Activated B cell treated with CpG ODN at 0.5 μM for 24 hours (primary cell): Measurements from ENCODE around the gene PSMB5. TPM values are rescaled to one million over a fixed set of nuclear protein-coding genes. Genes with fewer than 3 reads are reported as not detected.

ENCODE experiments used
- ATAC-seq: fragments of 200-7000 bp; cut with Tn5 transposase; one replicate; pipeline ENCODE4 v1.10.0; 2021; ENCODE audit warnings: low read depth, mild to moderate bottlenecking, moderate library complexity
- CTCF ChIA-PET: fragments of 350-600 bp; sonication (Branson Sonifier 250); formaldehyde crosslinking; loops from one replicate; lab custom pipeline; 2021; ENCODE audit warnings: antibody characterized with exemption; lab: Charles Lee
- POLR2A ChIA-PET: fragments of 350-600 bp; sonication (Branson Sonifier 250); formaldehyde crosslinking; loops from one replicate; lab custom pipeline; 2021; ENCODE audit warnings: antibody characterized with exemption; lab: Charles Lee
- DNase-seq: peaks from one replicate; pipeline ENCODE4 v3.0.0; 2022
- H3K27ac Mint-ChIP-seq: one replicate; pipeline ENCODE4 v1.8.0; 2020; ENCODE audit warnings: mixed read lengths
- H3K27me3 Mint-ChIP-seq: one replicate; pipeline ENCODE4 v1.8.0; 2021; ENCODE audit warnings: mixed read lengths
- H3K36me3 Mint-ChIP-seq: one replicate; pipeline ENCODE4 v1.8.0; 2021; ENCODE audit warnings: low read depth, mixed read lengths
- H3K4me1 Mint-ChIP-seq: one replicate; pipeline ENCODE4 v1.8.0; 2021; ENCODE audit warnings: mixed read lengths
- H3K4me3 Mint-ChIP-seq: one replicate; pipeline ENCODE4 v1.8.0; 2020; ENCODE audit warnings: mild to moderate bottlenecking, mixed read lengths
- H3K9me3 Mint-ChIP-seq: one replicate; pipeline ENCODE4 v1.8.0; 2020; ENCODE audit warnings: mixed read lengths
- CTCF ChIP-seq: fragments of 200-600 bp; IDR thresholded peaks from one replicate; pipeline ENCODE4 v1.8.0; 2022; ENCODE audit warnings: antibody characterized with exemption, mild to moderate bottlenecking
- intact Hi-C: fragments of 100-400 bp; cut with micrococcal nuclease; formaldehyde crosslinking; loops from one replicate; pipeline ENCODE4 v1.15.1; 2024
- total RNA-seq: library from RNA; stranded (reverse); gene quantifications from 2 replicates; pipeline ENCODE4 v1.2.3, GENCODE V29; 2022

PSMB5 gene
- total RNA-seq, 1 donor from 2014 or later = 53.3 TPM

GRCh38 chr14:23054000-23054811 is 19.5 kb upstream of the PSMB5 start:
- intact Hi-C loops = loop anchor here (10.0 kb wide), 1 partner anchor 739 kb away; no protein-coding TSS in a partner anchor
- no peak overlapping the region for H3K27ac Mint-ChIP-seq

GRCh38 chr14:23053426-23053825 is 18.7 kb upstream of the PSMB5 start:
- POLR2A ChIA-PET = interaction anchor here (0.6 kb wide), 1 partner anchor 29 kb away, joined by 3 read pairs; no protein-coding TSS in a partner anchor
- Mint-ChIP-seq H3K27ac (no peak overlapping the region), H3K27me3 (peaks cover 2% of the 10 kb centered on the region), H3K36me3 (peaks cover 5% of the 10 kb centered on the region), H3K9me3 (no peaks in the 10 kb centered on the region), H3K4me3 (no peak overlapping the region), H3K4me1 (peaks cover 18% of the 10 kb centered on the region)
- CTCF ChIA-PET = interaction anchor here (1.1 to 2.4 kb wide), 3 partner anchors 58 to 81 kb away, joined by 4 to 9 read pairs (median 7); no protein-coding TSS in a partner anchor
- ATAC-seq (no peak), DNase-seq (no peak)
- intact Hi-C loops = loop anchor here (10.0 kb wide), 1 partner anchor 739 kb away; no protein-coding TSS in a partner anchor
- TF ChIP-seq CTCF = no peak

More at GRCh38 chr14:23054000-23054811, 19.5 kb upstream of the PSMB5 start:
- CTCF ChIA-PET = interaction anchor here (0.8 to 10.5 kb wide), 6 partner anchors 59 to 82 kb away, joined by 3 to 284 read pairs (median 8); partner anchors contain the start of gene AJUBA
- no peak for DNase-seq
- Mint-ChIP-seq H3K9me3 (no peaks in the 10 kb centered on the region), H3K27me3 (peaks cover 2% of the 10 kb centered on the region), H3K36me3 (peaks cover 11% of the 10 kb centered on the region), H3K4me3 (no peak overlapping the region), H3K4me1 (peaks cover 18% of the 10 kb centered on the region)
- no peak for ATAC-seq
- TF ChIP-seq CTCF = no peak
- POLR2A ChIA-PET = interaction anchor here (0.6 kb wide), 1 partner anchor 59 kb away, joined by 5 read pairs; no protein-coding TSS in a partner anchor

GRCh38 chr14:23052671-23053070 is 18.0 kb upstream of the PSMB5 start:
- ChIA-PET POLR2A (interaction anchor here (0.6 kb wide), 1 partner anchor 30 kb away, joined by 3 read pairs; no protein-coding TSS in a partner anchor), CTCF (interaction anchor here (0.9 to 1.7 kb wide), 4 partner anchors 58 to 81 kb away, joined by 4 to 7 read pairs (median 4); no protein-coding TSS in a partner anchor)
- intact Hi-C loops = loop anchor here (10.0 kb wide), 1 partner anchor 738 kb away; no protein-coding TSS in a partner anchor
- Mint-ChIP-seq H3K4me3 (no peak overlapping the region), H3K27me3 (peaks cover 2% of the 10 kb centered on the region), H3K27ac (no peak overlapping the region), H3K9me3 (no peaks in the 10 kb centered on the region), H3K36me3 (no peaks in the 10 kb centered on the region), H3K4me1 (peaks cover 13% of the 10 kb centered on the region)
- ATAC-seq (no peak), DNase-seq (no peak)
- no peak for TF ChIP-seq CTCF

GRCh38 chr14:23052182-23052623 is 17.5 kb upstream of the PSMB5 start:
- H3K27me3 Mint-ChIP-seq = peaks cover 3% of the 10 kb centered on the region
- intact Hi-C loops = loop anchor here (10.0 kb wide), 1 partner anchor 737 kb away; no protein-coding TSS in a partner anchor
- H3K27ac Mint-ChIP-seq = no peak overlapping the region
- H3K9me3 Mint-ChIP-seq = no peaks in the 10 kb centered on the region
- H3K36me3 Mint-ChIP-seq = no peaks in the 10 kb centered on the region
- CTCF ChIA-PET = interaction anchor here (0.9 to 1.5 kb wide), 2 partner anchors 66 to 80 kb away, joined by 4 read pairs; no protein-coding TSS in a partner anchor
- peaks cover 13% of the 10 kb centered on the region for H3K4me1 Mint-ChIP-seq
- DNase-seq (no peak), ATAC-seq (no peak)
- TF ChIP-seq CTCF = no peak
- POLR2A ChIA-PET = no interaction called here
- no peak overlapping the region for H3K4me3 Mint-ChIP-seq
